Measurements from ENCODE around the gene PNRC1.
"Not testable (repeated sequence)": the region's sequence is repeated elsewhere in the genome, so short reads cannot be mapped to it uniquely, and the experiment has no call there.

PNRC1 gene

DNA sequence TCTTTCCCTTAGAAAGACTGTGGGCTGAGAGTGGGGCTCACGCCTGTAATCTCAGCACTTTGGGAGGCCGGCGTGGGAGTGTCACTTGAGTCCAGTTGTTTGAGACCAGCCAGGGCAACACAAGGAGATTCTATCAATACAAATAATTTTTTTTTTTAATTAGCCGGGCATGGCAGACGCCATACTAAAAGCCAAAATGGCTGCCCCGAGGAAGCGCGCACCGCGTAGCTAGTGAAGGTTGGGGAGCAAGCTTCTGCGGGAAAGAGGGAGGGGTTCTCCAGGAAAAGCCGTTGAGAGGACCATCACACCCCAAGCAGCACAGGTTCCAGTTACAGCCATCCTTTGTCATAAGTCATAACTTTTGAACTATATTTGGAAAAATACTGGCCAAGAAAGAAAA, 21.3 kb upstream of the PNRC1 start:
- no peak for DNase-seq (ENCODE audit: low read depth)

DNA sequence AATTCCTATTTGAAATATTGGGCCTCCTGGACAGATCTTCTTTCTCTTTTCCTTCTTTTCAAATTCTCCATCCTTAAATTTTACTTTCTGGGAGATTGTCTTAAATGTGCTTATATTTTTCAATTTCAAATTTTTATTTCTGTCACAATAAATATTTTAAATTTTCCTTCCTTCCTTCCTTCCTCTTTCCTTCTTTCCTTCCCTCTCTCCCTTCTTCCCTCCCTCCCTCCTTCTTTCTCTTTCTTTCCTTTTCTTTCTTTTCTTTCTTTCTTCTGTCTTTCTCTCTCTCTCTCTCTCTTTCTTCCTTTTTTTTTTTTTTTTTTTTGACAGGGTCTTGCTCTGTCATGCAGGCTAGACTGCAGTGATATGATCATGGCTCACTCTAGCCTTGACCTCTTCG, 16.7 kb upstream of the PNRC1 start:
- no peak for DNase-seq (ENCODE audit: low read depth)

DNA sequence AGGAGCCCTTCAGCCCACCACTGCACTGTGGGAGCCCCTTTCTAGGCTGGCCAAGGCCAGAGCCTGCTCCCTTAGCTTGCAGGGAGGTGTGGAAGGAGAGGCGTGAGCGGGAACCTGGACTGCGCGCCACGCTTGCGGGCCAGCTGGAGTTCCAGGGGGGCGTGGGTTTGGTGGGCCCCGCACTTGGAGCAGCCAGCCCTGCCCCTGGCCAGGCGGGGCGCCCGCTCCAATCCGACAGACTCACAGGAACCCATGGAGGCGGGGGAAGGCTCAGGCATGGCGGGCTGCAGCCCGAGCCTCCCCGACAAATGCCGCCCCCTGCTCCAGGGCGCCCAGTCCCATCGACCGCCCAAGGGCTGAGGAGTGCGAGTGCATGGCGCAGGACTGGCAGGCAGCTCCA, 15.6 kb upstream of the PNRC1 start:
- not testable (repeated sequence) for DNase-seq (ENCODE audit: low read depth)

DNA sequence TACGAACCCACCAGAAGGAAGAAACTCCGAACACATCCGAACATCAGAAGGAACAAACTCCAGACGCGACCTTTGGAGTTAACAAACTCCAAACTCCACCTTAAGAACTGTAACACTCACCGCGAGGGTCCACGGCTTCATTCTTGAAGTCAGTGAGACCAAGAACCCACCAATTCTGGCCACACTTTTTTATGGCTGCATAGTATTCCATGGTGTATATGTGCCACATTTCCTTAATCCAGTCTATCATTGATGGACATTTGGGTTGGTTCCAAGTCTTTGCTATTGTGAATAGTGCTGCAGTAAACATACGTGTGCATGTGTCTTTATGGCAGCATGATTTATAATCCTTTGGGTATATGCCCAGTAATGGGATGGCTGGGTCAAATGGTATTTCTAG, 14.4 kb upstream of the PNRC1 start:
- DNase-seq (ENCODE audit: low read depth), result not testable (repeated sequence)

DNA sequence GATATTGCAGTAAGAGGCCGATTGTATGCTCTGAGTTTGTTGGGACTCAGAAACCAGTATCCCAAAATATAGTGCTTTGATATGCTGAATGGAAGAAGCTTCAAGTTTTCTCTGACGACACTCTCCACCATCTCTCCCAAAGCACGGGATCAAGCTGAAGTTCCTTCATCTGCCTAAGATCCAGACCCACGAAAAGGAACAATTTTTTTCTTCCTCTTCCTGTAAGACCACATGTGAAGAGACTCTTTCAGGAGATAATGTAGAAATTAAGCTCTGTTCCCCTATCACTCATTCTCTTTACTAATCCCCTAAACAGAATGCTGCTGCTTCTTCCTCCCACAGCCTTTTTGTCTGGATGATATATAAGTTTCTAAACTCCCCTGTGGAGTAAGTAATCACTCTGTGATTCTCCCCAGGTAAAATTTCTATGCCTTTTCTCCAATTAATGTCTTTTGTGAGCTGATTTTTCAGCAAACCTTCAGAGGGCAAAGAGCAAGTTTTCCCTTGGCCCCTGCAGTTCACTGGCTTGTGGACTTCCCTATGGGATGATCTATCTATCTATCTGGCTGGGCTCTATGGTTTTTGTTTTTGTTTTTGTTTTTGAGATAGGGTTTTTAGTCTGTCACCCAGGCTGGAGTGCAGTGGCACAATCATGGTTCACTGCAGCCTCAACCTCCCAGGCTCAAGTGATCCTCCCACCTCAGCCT, 13.5 kb upstream of the PNRC1 start:
- DNase-seq (ENCODE audit: low read depth), result no peak

DNA sequence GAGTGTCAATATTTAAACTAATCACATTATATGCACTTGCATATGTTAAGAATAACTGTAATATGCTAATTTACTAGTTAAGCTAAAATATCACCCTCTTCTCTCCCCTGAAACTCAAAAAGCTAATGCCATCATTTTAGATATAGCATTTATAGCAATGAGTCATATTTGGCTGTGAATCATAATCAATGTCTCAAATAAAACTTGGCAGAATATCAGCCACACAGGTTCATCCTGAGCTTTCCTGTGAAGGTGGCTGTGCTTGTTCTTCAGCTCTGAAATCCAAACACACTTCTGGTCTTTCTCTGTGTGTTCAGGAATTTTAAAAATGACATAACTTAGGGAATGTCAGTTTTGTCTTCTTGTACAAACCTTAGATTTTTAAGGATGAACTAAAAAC, 12.8 kb upstream of the PNRC1 start:
- no peak for DNase-seq (ENCODE audit: low read depth)

DNA sequence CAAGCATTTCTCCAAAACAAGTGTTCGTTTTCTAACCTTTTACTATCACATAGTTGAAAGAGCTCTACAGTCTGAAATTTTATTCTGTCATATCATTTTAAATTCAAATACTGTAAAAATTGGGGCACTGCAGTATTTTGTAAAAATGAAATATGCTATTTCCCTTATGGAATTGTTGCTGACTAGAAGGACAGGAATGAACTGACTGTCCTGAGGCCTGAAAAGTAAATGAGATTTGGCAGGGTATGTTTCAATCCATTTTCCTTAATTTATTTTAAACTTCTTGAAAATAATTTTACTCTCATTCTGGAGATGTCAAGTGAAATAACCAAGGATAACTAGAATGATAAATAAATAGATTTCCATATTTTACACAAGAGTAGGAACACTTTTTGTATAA, 11.9 kb upstream of the PNRC1 start:
- DNase-seq (ENCODE audit: low read depth), result no peak

DNA sequence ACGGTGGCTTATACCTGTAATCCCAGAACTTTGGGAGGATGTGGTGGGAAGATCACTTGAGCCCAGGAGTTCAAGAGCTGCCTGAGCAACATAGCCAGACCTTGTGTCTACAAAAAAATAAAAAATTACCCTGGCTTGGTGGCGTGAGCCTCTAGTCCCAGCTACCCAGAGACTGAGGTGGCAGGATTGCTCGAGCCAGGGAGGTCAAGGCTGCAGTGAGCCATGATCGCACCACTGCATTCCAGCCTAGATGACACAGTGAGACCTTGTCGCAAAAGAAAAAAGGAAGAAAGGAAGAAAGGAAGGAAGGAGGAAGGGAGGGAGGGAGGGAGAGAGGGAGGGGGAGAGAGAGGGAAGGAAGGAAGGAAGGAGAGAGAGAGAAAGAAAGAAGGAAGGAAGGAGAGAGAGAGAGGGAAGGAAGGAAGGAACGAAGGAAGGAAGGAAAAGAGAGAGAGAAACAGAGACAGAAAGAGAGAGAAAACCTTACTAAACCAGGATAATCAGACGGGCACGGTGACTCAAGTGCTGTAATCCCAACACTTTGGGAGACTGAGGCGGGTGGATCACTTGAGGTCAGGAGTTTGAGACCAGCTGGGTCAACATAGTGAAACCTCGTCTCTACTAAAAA, 10.9 kb upstream of the PNRC1 start:
- DNase-seq (ENCODE audit: low read depth), result no peak

DNA sequence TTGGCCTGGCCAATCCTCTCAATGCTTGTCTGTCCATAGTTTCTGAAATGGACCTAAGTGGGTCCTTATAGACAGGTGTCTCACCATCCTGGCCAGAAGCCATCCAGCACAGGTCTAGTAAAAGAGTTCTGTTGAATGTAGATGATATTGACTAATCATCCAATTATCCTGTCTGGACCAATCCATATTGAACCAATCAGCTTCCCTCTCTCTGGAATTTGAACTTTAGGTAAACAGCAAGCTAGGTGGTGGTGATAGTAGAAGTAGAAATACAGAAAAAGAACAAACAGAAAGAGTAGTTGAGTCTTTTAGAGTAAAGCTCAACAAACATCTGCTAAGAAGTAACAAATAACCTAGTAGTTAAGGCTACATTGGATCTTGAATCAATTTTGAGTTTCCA, 9.5 kb upstream of the PNRC1 start:
- no peak for DNase-seq (ENCODE audit: low read depth)

DNA sequence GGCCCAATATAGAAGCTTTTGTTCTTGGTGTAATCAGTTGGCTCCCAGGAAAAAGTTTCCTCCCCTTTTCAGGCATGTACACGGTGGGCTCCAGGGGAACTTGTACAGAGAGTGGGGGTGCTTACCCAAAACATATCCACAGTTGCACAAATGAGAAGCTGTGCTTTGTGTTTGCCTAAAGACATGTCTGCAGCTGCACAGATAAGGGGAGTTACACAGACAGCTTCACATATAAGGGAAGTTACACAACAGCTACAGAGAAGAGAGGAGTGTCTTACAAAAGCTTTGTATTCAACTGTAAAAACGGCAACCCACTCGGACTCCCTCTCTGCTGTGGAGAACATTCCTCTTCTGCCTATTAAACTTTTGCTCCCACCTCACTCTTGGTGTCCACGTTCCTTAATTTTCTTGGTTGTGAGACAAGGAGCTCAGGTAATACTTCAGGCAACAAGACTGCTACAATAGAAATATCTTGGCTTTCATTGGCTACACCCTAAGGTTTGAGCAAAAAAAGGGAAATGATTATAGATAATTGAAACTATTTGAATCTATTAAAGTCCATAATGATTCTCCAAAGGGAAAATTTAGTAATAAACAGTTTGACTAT, 7.4 kb upstream of the PNRC1 start:
- DNase-seq (ENCODE audit: low read depth), result no peak

DNA sequence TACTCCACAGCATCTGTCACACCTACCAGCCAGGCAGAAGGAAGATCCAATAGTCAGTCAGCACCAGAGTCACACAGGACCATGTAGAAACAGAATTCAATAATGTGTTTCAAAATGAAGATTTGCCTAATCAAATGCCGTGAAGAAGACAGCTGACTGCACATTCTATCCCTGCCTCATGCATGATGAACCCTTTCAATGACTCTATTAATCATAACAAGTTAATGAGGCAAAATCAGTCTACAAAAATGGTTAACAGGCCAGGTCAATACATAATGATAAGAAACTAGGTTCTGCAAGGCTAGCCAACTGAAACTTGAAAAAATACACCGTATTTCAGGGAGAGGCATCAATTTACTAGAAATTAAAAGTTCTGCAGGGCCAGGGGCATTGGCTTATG, 6.7 kb upstream of the PNRC1 start:
- no peak for DNase-seq (ENCODE audit: low read depth)

DNA sequence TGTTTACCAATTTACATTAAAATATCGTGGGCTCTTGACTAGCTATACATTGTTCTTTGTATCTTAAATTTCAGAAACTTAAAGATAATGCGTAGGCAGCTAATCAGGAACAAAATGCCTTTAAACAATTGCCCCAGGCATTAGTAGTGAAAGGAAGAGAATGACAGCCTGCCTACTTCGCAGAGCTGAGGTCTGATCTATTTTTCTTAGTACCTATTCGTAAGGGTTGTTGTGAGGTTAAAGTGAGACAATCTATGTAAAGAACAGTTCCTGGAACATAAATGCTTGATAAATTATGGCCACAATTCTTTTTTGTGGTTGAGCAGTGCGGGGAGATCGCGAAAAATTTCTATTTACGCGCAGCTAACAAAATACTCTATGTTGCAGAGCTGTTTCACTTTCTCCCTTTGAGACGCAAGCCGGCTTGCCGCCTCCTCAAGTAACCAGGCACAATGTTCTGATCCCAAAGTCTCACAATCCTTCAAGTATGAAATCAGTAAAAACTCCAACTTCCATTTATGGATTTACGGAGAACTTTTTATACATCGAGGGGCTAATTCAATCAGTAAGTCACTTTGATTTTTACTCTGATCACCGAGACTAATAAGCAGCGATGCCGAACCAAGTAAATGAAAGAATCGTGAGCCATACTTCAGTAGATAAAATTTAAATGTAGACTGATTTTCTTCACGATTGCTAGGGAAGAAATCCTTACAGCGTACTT, 878 bp upstream of the PNRC1 start:
- DNase-seq (ENCODE audit: low read depth), result no peak

DNA sequence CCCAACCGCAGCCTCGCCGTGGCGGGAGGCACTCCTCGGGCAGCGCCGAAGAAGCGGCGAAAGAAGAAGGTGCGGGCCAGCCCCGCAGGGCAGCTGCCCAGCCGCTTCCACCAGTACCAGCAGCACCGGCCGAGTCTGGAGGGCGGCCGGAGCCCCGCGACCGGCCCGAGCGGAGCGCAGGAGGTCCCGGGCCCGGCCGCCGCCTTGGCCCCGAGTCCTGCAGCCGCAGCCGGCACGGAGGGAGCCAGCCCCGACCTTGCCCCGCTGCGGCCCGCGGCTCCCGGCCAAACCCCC, 525 bp downstream of the PNRC1 start:
- no peak for DNase-seq (ENCODE audit: low read depth)

DNA sequence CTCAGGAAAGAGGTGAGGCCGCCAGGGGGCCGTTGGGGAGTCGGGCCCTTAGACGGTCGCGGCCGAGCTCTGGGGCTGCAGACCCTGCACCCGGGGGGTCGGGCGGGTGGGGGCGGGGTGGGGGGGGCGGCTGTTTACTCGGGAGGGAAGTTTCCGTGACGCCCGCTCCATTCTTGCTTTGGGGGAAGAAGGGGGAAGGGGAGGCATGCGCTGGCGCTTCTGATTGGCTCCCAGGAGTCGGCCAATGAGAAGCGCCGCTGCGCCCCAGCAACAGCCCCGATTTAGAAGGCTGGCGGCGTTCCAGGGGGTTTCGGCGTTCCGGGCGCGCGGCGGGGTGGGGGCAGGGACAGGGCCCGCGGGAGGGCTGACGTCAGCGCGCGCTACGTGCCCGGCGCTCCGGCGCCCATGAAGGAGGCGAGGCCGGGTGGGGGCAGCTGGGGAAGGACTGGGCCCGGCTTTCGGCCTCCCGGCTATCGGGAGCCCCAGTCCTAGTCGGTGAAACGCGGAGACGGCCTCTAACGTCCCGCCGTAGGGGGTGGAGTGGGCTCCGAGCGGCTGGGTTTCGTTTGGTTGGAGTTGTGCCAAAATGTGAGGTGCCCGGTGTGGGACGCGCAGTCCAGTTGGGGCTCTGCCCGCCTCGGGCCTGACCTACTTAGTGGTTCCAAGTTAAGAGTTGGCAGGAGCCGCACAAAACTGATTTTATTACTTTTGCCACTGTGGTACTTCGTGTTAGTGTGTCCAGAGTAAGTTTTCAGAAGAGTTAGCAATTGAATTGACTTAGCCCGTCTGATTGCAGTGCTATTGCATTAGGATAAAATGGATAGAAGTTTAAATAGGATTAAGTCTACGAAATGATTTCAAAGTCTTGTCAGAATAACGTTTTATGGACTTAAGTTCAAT, 1.1 kb downstream of the PNRC1 start:
- DNase-seq (ENCODE audit: low read depth), result peak; percentile 97

DNA sequence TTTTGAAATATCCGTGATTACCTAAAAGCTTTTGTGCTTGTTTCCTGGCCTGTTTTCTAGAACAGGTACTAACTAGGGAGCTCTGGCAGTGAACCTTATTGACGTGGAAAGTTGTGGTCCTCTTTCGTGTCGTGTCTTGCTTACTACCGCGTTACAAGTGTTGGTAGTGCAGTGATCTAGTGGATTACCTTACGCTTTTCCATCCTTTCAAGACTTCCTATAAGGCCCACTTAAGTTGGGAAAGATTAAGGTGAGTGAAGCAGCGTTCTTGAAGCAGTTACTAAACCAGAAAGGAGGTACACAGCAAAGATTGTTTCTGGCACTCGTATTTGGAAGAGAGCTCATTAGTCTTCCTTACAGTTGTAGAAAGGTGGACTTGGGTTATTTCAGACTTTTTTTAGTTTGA, 1.9 kb downstream of the PNRC1 start:
- no peak for DNase-seq (ENCODE audit: low read depth)

DNA sequence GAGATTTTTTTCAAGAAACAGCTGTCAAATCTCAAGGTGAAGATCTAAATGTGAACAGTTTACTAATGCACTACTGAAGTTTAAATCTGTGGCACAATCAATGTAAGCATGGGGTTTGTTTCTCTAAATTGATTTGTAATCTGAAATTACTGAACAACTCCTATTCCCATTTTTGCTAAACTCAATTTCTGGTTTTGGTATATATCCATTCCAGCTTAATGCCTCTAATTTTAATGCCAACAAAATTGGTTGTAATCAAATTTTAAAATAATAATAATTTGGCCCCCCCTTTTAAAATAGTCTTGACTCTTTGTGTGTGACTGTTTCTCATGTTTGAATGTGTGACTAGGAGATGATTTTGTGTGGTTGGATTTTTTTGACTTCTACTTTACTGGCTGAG, 4.0 kb downstream of the PNRC1 start:
- no peak for DNase-seq (ENCODE audit: low read depth)

DNA sequence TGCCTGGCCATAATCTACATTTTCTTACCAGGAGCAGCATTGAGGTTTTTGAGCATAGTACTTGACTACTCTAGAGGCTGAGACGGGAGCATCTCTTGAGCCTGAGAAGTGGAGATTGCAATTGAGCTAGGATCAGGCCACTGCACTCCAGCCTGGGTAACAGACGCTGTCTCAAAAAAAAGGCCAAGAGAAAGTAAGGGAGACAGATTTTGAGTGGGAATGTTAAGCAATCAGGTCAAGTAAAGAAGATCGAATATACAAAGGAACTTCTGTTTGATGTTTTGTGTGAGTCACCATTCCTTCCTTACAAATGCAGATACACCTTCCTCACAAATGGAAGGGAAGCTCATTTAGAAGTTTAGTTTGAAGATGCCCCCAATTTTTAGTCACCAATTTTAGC, 4.4 kb downstream of the PNRC1 start:
- no peak for DNase-seq (ENCODE audit: low read depth)

DNA sequence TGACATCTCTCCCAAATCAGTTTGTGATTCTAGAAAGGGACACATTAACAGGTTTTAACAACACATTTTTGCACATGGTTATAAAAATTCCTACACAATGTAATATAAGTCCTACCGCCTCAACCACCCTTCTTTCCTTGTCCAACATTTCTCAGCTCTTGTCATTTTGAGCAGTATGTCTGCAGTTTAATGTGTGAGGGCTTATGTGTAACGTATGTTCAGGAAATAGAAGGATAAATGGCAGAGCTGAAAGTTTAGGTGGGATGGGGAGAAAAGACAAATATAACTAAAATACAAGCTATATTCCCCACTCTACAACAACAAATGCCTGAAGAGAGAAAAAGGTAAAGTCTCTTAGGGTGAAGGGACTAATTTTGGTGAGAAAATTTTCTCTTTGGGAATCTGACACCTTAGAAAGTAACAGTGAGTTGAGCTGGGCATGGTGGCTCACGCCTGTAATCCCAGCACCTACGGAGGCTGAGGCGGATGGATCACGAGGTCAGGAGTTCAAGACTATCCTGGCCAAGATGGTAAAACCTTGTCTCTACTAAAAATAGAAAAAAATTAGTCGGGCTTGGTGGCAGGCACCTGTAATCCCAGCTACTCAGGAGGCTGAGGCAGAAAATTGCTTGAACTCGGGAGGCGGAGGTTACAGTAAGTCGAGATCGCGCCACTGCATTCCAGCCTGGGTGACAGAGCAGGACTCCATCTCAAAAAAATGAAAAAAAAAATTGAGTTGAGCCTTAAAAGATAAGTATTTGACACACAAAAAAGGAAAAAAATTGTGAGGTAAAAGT, 5.1 kb downstream of the PNRC1 start:
- no peak for DNase-seq (ENCODE audit: low read depth)

DNA sequence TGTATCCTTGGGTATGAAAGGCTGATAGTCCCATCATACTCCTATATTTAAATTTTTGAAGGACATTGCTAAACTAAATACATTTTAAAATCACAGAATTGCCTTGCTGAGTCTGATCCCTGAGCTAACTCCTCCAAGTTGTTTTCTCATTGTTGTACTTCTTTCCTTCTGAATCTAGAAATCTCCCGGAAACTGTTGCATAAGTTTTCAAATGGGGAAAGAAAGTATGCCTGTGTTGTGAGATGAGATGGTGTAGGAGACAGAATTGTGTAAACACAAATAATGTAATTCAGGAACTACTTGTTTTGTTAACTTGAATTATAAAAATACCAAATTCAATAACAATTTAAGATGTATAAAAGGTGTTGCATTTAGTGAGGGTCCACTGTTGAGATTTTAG, 7.3 kb downstream of the PNRC1 start:
- no peak for DNase-seq (ENCODE audit: low read depth)

DNA sequence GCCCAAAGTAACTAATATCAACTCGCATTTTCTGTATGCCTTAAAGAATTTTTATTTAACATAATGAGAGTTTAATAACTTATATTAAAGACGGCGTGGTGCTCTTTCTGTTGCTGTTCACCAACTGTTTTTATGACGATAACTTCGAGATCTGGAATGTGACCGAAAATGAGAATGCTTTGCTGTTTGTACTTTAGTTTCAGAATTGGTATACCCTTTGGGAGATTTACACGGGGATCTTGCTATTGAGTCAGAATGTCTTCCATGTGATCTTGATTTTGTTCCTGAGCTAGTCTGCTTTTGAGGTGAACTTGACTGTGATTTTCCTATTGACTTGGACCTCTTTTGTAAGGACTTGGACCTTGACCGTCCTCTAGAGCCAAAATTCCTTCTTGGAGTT, 17.9 kb downstream of the PNRC1 start:
- no peak for DNase-seq (ENCODE audit: low read depth)

DNA sequence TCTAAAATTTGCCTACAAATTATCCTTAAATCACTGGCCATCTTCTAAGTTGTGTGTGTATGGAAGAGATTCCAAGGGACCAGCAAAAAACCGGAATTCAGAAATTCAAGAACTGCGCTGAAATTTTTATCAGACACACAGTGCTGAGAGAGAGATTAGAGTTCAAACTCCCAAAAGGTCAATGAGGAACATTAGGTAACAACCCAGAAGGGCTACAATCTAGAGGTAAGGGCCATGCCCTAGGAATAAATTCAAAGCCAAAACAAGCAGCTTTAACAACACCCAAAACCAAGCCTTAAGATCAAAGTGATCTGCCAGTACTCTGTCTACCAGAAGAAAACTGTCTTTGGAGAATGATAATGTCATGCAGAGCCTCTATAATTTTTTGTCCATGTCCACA, 19.6 kb downstream of the PNRC1 start:
- no peak for DNase-seq (ENCODE audit: low read depth)

Measured in stimulated activated CD8-positive, alpha-beta memory T cell treated with anti-CD3 and anti-CD28 coated beads, Interleukin-7, amount 100 ng/mL, for 24 hours (primary cell).